ENCODE data around the gene CCBE1. TPM values are rescaled to one million over a fixed set of nuclear protein-coding genes. Genes with fewer than 3 reads are reported as not detected.

CCBE1 gene
- total RNA-seq, 1 donor from 2014 or later, result 14.0 TPM

DNA sequence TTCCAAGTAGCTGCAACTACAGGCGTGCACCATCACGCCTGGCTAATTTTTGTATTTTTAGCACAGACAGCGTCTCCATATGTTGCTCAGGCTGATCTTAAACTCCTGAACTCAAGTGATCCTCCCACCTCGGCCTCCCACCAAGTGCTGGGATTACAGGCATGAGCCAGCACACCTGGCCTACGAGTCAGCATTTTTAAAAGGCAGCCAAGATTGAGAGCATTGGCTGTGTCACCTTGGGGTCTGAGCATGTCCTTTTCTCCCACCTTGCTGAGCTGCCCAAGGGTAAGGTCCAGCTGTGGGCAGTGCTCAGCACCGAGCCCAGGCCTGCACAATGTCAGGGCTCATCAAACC lies 195.3 kb downstream of the CCBE1 start:
- no peaks in the 10 kb centered on the region for H3K27me3 ChIP-seq (ENCODE audit: low read depth)
- peak overlapping the region; percentile 70 for H3K27ac ChIP-seq
- ATAC-seq, result no peak
- H3K4me1 ChIP-seq, result peaks cover 13% of the 10 kb centered on the region
- no peak overlapping the region for H3K4me3 ChIP-seq
- TF ChIP-seq, protein P1, sequence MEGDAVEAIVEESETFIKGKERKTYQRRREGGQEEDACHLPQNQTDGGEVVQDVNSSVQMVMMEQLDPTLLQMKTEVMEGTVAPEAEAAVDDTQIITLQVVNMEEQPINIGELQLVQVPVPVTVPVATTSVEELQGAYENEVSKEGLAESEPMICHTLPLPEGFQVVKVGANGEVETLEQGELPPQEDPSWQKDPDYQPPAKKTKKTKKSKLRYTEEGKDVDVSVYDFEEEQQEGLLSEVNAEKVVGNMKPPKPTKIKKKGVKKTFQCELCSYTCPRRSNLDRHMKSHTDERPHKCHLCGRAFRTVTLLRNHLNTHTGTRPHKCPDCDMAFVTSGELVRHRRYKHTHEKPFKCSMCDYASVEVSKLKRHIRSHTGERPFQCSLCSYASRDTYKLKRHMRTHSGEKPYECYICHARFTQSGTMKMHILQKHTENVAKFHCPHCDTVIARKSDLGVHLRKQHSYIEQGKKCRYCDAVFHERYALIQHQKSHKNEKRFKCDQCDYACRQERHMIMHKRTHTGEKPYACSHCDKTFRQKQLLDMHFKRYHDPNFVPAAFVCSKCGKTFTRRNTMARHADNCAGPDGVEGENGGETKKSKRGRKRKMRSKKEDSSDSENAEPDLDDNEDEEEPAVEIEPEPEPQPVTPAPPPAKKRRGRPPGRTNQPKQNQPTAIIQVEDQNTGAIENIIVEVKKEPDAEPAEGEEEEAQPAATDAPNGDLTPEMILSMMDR (IDR thresholded peaks at IDR 0.05), result no peak
- intact Hi-C loops (cut with DNase I), result no loop called here
- no peak for DNase-seq
- H3K9me3 ChIP-seq, result no peaks in the 10 kb centered on the region
- no peaks in the 10 kb centered on the region for H3K36me3 ChIP-seq

DNA sequence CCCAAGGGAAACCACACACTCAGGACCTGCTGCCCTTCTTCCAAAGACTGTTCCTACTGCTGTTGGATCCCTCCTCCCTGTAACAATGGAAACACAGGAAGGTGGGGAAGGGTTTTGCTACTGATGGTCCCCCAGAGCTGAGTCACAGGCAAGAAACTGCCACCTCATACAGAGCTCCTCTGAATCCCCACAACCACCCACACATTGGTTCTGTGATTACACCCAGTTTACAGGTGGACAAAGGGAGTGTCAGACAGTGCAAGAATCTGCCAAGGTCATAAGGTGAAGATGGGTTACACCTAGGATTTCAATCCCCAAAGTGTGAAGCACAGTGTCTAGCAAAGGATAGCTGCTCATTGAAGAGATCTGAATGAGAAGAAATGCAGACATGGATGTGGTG lies 196.5 kb downstream of the CCBE1 start:
- Histone ChIP-seq H3K27me3 (ENCODE audit: low read depth) (no peaks in the 10 kb centered on the region), H3K4me1 (peaks cover 13% of the 10 kb centered on the region), H3K4me3 (no peak overlapping the region), H3K9me3 (no peaks in the 10 kb centered on the region), H3K36me3 (no peaks in the 10 kb centered on the region), H3K27ac (no peak overlapping the region)
- TF ChIP-seq, protein P1 (IDR thresholded peaks at IDR 0.05), result no peak
- DNase-seq, result no peak
- intact Hi-C loops (cut with DNase I), result no loop called here
- ATAC-seq, result no peak

DNA sequence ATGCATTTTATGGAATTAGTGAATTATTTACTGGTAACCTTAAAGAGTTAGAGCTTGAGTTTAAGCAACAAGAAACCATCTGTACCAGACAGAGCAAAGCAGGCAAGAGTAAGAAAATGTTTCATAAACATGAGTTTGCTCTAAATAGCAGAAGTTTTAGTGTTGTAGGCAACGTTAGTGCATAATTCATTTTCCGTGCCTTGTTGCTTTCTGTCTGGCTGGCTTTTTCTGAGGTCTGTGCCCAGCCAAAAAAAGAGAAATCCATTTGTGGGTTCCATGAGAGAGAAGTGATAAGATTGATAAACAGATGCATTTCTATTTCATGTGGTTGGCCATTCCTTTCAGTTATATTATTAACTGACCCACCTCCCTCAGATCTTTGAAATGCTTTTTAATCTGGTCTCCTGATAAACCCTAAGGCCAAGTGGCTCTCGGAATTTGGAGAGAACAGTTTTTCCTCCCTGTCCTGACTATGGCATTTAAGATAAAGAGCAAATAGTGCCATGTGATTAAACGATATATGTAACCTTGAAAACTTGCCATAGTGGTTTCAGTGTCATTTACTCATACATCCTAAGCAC lies 198.6 kb downstream of the CCBE1 start:
- peaks cover 13% of the 10 kb centered on the region for H3K4me1 ChIP-seq
- TF ChIP-seq, protein P1 (IDR thresholded peaks at IDR 0.05), result no peak
- intact Hi-C loops (cut with DNase I), result no loop called here
- no peak overlapping the region for H3K27ac ChIP-seq
- ATAC-seq (no peak), DNase-seq (no peak)
- no peaks in the 10 kb centered on the region for H3K36me3 ChIP-seq
- H3K4me3 ChIP-seq, result no peak overlapping the region
- H3K27me3 ChIP-seq (ENCODE audit: low read depth), result no peaks in the 10 kb centered on the region
- no peaks in the 10 kb centered on the region for H3K9me3 ChIP-seq

DNA sequence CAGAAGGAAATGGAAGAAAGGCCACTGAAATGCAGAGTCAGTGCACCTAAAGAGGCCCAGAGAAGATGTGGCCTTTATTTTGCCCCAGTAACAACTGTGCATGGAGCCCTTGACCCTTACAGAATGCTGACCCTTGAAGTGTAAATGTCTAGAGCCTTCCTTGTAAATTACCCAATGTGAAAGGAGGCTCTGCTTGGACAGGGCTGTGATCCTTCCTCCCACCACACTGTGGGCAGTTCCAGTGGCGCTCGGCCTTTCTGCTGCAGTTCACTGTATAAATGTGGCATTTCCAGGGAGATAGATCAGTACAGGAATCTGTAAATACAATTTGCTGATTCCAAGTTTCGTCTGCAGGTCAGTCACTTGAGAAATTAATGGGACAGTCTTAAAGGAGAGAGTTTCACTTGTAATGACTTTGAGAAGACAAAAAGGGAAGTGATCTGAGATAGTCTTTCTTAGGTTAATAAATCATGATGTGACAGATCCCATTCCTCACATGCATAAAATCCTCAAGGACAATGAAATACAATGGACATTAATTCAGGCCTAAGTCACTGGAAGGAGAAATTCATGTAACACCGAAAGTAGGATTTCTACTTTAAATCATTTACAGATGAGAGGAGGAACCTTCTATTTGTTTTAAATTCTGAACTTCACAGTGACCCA lies 204.3 kb downstream of the CCBE1 start:
- intact Hi-C loops (cut with DNase I), result no loop called here
- no peak overlapping the region for H3K27ac ChIP-seq
- no peaks in the 10 kb centered on the region for H3K27me3 ChIP-seq (ENCODE audit: low read depth)
- no peaks in the 10 kb centered on the region for H3K9me3 ChIP-seq
- DNase-seq, result no peak
- H3K4me3 ChIP-seq, result no peak overlapping the region
- ATAC-seq, result no peak
- H3K4me1 ChIP-seq, result no peaks in the 10 kb centered on the region
- no peaks in the 10 kb centered on the region for H3K36me3 ChIP-seq
- TF ChIP-seq, protein P1 (IDR thresholded peaks at IDR 0.05), result no peak

DNA sequence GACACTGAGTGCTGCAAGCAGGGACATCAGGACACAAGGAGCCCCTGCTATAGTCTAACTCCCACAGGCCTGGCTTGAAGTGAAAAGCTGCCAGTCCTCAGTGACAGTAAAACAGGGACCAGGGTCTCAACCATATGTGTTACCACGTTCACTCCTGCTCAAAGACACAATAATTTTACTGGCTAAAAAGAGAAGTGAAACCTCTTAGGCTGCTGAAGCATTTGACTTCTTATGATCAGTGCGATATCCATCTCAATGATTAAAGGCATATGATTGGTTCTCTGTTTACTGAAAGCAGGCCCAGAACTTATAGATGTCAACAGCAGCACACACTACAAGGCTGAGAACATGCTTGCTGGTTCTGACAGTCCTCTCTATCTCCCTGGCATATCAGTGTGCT lies 208.3 kb downstream of the CCBE1 start:
- intact Hi-C loops (cut with DNase I), result no loop called here
- no peak for ATAC-seq
- no peaks in the 10 kb centered on the region for H3K9me3 ChIP-seq
- H3K4me1 ChIP-seq, result no peaks in the 10 kb centered on the region
- H3K36me3 ChIP-seq, result no peaks in the 10 kb centered on the region
- H3K4me3 ChIP-seq, result no peak overlapping the region
- H3K27ac ChIP-seq, result no peak overlapping the region
- no peaks in the 10 kb centered on the region for H3K27me3 ChIP-seq (ENCODE audit: low read depth)
- TF ChIP-seq, protein P1 (IDR thresholded peaks at IDR 0.05), result no peak
- DNase-seq, result no peak

Data from lower lobe of right lung (tissue), 2 donors.